Calu3 (cell line): Measurements from ENCODE around the gene DOCK10. TPM values are rescaled to one million over a fixed set of nuclear protein-coding genes. Genes with fewer than 3 reads are reported as not detected.
A peak's percentile ranks its signal among the peaks of the same experiment; 100 is the strongest.

Experiments used
- BruUV-seq: library from RNA; stranded (reverse); fragments of 400-500 nt; replicated peaks from 2 replicates; lab custom pipeline; 2021; lab: Mats Ljungman, UMichigan
- CTCF ChIA-PET: fragments of 300-600 bp; sonication (Branson Sonifier 250); formaldehyde crosslinking; loops from one replicate; lab custom pipeline; 2022; ENCODE audit warnings: antibody characterized with exemption; lab: Charles Lee
- DNase-seq: peaks from one replicate; pipeline ENCODE4 v3.0.0; 2022
- H3K27ac Mint-ChIP-seq: one replicate; pipeline ENCODE4 v1.8.0; 2022; ENCODE audit warnings: mixed read lengths; ENCODE audit not compliant: unreplicated experiment
- H3K27me3 Mint-ChIP-seq: one replicate; pipeline ENCODE4 v1.8.0; 2022; ENCODE audit warnings: mixed read lengths; ENCODE audit not compliant: unreplicated experiment
- H3K36me3 Mint-ChIP-seq: one replicate; pipeline ENCODE4 v1.8.0; 2022; ENCODE audit warnings: mild to moderate bottlenecking, moderate library complexity, mixed read lengths; ENCODE audit not compliant: insufficient read depth, unreplicated experiment
- H3K4me1 Mint-ChIP-seq: one replicate; pipeline ENCODE4 v1.8.0; 2022; ENCODE audit warnings: mild to moderate bottlenecking, low read depth, mixed read lengths; ENCODE audit not compliant: unreplicated experiment
- H3K4me3 Mint-ChIP-seq: one replicate; pipeline ENCODE4 v1.8.0; 2022; ENCODE audit warnings: mild to moderate bottlenecking, low read depth, moderate library complexity, mixed read lengths; ENCODE audit not compliant: unreplicated experiment
- H3K9me3 Mint-ChIP-seq: one replicate; pipeline ENCODE4 v1.8.0; 2022; ENCODE audit warnings: low read depth, mixed read lengths; ENCODE audit not compliant: unreplicated experiment
- intact Hi-C: fragments of 100-400 bp; cut with micrococcal nuclease; formaldehyde crosslinking; loops from one replicate; pipeline ENCODE4 v1.10.0; 2022; ENCODE audit not compliant: unreplicated experiment
- total RNA-seq: library from RNA; stranded (reverse); gene quantifications from 2 replicates; pipeline ENCODE4 v1.2.3, GENCODE V29; 2022
- TF ChIP-seq, protein P1 (sequence below): fragments of 200-600 bp; IDR thresholded peaks from one replicate; pipeline ENCODE4 v1.8.0; 2022; ENCODE audit warnings: antibody characterized with exemption; ENCODE audit not compliant: unreplicated experiment

DOCK10 gene
- total RNA-seq, 1 experiment from 2014 or later, result 11.9 TPM

DNA sequence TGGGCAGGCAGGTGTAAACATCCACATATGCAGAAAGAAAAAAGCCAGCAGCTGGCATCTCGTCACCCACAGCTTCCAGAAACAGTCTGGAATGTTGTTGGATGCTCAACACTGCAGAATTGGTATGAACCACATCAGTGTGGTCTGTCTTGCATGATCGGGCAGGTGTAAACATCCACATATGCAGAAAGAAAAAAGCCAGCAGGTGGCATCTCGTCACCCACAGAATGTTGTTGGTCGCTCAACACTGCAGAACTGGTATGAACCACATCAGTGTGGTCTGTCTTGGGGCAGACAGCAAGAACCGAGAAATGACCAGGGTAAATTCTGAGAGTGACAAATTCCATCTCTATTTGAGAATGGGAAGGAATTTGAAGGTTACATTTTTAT, 39.6 kb downstream of the DOCK10 start:
- no peak overlapping the region for H3K4me3 Mint-ChIP-seq
- TF ChIP-seq, protein P1, sequence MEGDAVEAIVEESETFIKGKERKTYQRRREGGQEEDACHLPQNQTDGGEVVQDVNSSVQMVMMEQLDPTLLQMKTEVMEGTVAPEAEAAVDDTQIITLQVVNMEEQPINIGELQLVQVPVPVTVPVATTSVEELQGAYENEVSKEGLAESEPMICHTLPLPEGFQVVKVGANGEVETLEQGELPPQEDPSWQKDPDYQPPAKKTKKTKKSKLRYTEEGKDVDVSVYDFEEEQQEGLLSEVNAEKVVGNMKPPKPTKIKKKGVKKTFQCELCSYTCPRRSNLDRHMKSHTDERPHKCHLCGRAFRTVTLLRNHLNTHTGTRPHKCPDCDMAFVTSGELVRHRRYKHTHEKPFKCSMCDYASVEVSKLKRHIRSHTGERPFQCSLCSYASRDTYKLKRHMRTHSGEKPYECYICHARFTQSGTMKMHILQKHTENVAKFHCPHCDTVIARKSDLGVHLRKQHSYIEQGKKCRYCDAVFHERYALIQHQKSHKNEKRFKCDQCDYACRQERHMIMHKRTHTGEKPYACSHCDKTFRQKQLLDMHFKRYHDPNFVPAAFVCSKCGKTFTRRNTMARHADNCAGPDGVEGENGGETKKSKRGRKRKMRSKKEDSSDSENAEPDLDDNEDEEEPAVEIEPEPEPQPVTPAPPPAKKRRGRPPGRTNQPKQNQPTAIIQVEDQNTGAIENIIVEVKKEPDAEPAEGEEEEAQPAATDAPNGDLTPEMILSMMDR, result no peak
- no peaks in the 10 kb centered on the region for H3K36me3 Mint-ChIP-seq
- no peaks in the 10 kb centered on the region for H3K27me3 Mint-ChIP-seq
- peaks cover 43% of the 10 kb centered on the region for H3K4me1 Mint-ChIP-seq
- intact Hi-C loops, result loop anchor here (1.0 to 10.0 kb wide), 7 partner anchors 71 to 658 kb away; no protein-coding TSS in a partner anchor
- CTCF ChIA-PET, result interaction anchor here (1.0 kb wide), 1 partner anchor 10 kb away, joined by 3 read pairs; no protein-coding TSS in a partner anchor
- no peaks in the 10 kb centered on the region for H3K9me3 Mint-ChIP-seq
- BruUV-seq, result no TSS peak
- no peak for DNase-seq
- H3K27ac Mint-ChIP-seq, result no peak overlapping the region

DNA sequence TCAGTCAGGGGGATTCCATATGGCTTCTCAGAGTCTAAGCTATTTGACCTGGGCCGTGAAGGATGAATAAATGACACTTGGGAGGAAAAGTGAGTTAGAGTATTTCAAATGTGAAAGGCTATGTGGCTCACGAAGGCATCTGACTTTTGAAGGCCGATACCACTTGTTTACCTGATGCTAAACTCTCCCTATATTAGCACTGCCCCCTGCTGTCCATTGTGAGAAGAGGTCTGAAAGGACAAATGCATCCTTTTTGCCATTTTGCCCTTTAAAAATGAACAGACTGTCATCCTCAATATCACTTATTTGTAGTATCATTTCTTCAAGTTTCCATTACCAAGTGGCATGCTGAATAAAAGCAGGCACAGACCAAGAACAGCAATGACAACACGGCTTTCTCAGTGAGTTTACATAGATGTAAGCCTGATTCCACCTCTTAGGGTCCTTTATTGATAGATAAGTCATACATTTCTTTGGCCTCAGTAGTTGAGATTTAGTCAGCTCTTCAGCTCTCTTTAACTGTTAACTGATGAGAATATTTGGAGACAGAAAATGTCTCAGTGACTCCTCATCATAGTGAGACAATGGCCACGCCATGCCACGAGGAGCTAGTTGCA, 40.1 kb downstream of the DOCK10 start:
- TF ChIP-seq, protein P1, result peak; percentile 77
- Mint-ChIP-seq H3K27ac (no peak overlapping the region), H3K4me1 (peaks cover 38% of the 10 kb centered on the region), H3K4me3 (no peak overlapping the region), H3K36me3 (no peaks in the 10 kb centered on the region), H3K27me3 (no peaks in the 10 kb centered on the region), H3K9me3 (no peaks in the 10 kb centered on the region)
- no TSS peak for BruUV-seq
- intact Hi-C loops, result loop anchor here (1.0 to 10.0 kb wide), 7 partner anchors 71 to 658 kb away; no protein-coding TSS in a partner anchor
- DNase-seq, result peak; percentile 61
- CTCF ChIA-PET, result interaction anchor here (1.0 kb wide), 1 partner anchor 9 kb away, joined by 3 read pairs; no protein-coding TSS in a partner anchor

DNA sequence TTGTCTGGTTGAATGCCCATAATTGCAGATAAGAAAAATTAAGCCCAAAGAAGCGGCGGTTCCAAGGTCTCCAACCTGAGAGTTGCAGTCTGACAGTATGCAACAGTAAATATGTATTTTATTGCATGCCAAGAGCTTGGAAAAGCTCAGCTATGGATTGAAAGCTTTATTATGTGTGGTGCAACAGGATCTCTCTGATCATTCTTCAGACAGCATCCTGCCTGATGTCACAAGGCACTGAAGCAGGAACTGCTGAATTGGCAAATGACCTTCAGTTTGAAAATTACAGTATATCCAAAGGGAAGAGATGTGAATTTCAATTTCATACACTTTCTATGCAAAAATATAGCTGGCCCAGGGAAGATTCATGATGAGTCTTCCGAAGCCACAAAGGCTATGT, 42.5 kb downstream of the DOCK10 start:
- Mint-ChIP-seq H3K4me3 (no peak overlapping the region), H3K9me3 (no peaks in the 10 kb centered on the region), H3K27ac (no peak overlapping the region), H3K27me3 (no peaks in the 10 kb centered on the region), H3K4me1 (peaks cover 24% of the 10 kb centered on the region), H3K36me3 (no peaks in the 10 kb centered on the region)
- BruUV-seq, result no TSS peak
- TF ChIP-seq, protein P1, result no peak
- CTCF ChIA-PET, result interaction anchor here (1.1 kb wide), 1 partner anchor 11 kb away, joined by 3 read pairs; no protein-coding TSS in a partner anchor
- intact Hi-C loops, result loop anchor here (5.0 to 10.0 kb wide), 3 partner anchors 115 to 645 kb away; no protein-coding TSS in a partner anchor
- DNase-seq, result no peak

- H3K27me3 Mint-ChIP-seq, result no peaks in the 10 kb centered on the region
- TF ChIP-seq, protein P1, result no peak
- H3K4me1 Mint-ChIP-seq, result peaks cover 20% of the 10 kb centered on the region
- H3K27ac Mint-ChIP-seq, result no peak overlapping the region
- CTCF ChIA-PET, result interaction anchor here (0.7 to 1.1 kb wide), 2 partner anchors 11 to 570 kb away, joined by 3 to 5 read pairs; no protein-coding TSS in a partner anchor
- no TSS peak for BruUV-seq
- H3K4me3 Mint-ChIP-seq, result no peak overlapping the region
- no peak for DNase-seq
- no peaks in the 10 kb centered on the region for H3K9me3 Mint-ChIP-seq
- intact Hi-C loops, result no loop called here
- no peaks in the 10 kb centered on the region for H3K36me3 Mint-ChIP-seq
These were observed 42.9 kb downstream of the DOCK10 start for GRCh38 chr2:224999321-224999720.
